OCI-LY1 (cell line): ENCODE measurements around the gene CELSR2.

ENCODE experiments used
- H2AFZ ChIP-seq: fragments of 200-600 bp; sonication (generic), shearing (Covaris generic); 2 replicates; pipeline ENCODE4 v1.6.0; 2014; ENCODE audit warnings: antibody characterized with exemption, mild to moderate bottlenecking, low read length
- H3F3A ChIP-seq: fragments of 200-600 bp; sonication (generic), shearing (Covaris generic); 2 replicates; pipeline ENCODE4 v1.6.0; 2014; ENCODE audit warnings: mild to moderate bottlenecking, antibody characterized with exemption, low read length, moderate library complexity; ENCODE audit not compliant: insufficient read depth
- H3K27ac ChIP-seq: fragments of 200-600 bp; sonication (generic); 2 replicates; pipeline ENCODE4 v1.5.1; 2014; ENCODE audit warnings: low read length, mixed run types, mild to moderate bottlenecking, low read depth; ENCODE audit not compliant: poor library complexity, severe bottlenecking
- H3K27me3 ChIP-seq: fragments of 200-600 bp; sonication (generic); 2 replicates; pipeline ENCODE4 v1.6.0; 2014; ENCODE audit warnings: antibody characterized with exemption, mild to moderate bottlenecking, low read length, moderate library complexity; ENCODE audit not compliant: insufficient read depth
- H3K36me3 ChIP-seq: fragments of 200-600 bp; sonication (generic); 2 replicates; pipeline ENCODE4 v1.6.1; 2014; ENCODE audit warnings: mild to moderate bottlenecking, antibody characterized with exemption, low read length, moderate library complexity, mixed read lengths; ENCODE audit not compliant: insufficient read depth
- H3K4me1 ChIP-seq: fragments of 200-600 bp; sonication (generic); 2 replicates; pipeline ENCODE4 v1.5.1; 2014; ENCODE audit warnings: mild to moderate bottlenecking, low read length, moderate library complexity; ENCODE audit not compliant: insufficient read depth, severe bottlenecking
- H3K4me2 ChIP-seq: fragments of 200-600 bp; sonication (generic), shearing (Covaris generic); 2 replicates; pipeline ENCODE4 v1.6.1; 2014; ENCODE audit warnings: low read length
- H3K4me3 ChIP-seq: fragments of 200-600 bp; sonication (generic); 2 replicates; pipeline ENCODE4 v1.5.1; 2014; ENCODE audit warnings: low read length, low read depth, mild to moderate bottlenecking, mixed read lengths; ENCODE audit not compliant: poor library complexity, severe bottlenecking
- H3K79me2 ChIP-seq: fragments of 200-600 bp; shearing (Covaris generic); 2 replicates; pipeline ENCODE4 v1.6.1; 2016; ENCODE audit warnings: mixed run types, low read length, mixed read lengths; ENCODE audit not compliant: insufficient read depth
- H3K9ac ChIP-seq: fragments of 200-600 bp; sonication (generic), shearing (Covaris generic); 2 replicates; pipeline ENCODE4 v1.6.1; 2014; ENCODE audit warnings: mild to moderate bottlenecking, low read length, mixed read lengths
- H3K9me2 ChIP-seq: fragments of 200-600 bp; sonication (generic), shearing (Covaris generic); 2 replicates; pipeline ENCODE4 v1.6.1; 2014; ENCODE audit warnings: low read depth, mild to moderate bottlenecking, low read length, mixed read lengths
- H3K9me3 ChIP-seq: fragments of 200-600 bp; shearing (Covaris generic); 2 replicates; pipeline ENCODE4 v1.6.1; 2014; ENCODE audit warnings: low read length, mixed read lengths
- H4K20me1 ChIP-seq: fragments of 200-600 bp; sonication (generic), shearing (Covaris generic); 2 replicates; pipeline ENCODE4 v1.6.0; 2016; ENCODE audit warnings: mild to moderate bottlenecking, low read length; ENCODE audit not compliant: insufficient read depth
- CTCF ChIP-seq: fragments of 200-600 bp; sonication (generic), shearing (Covaris generic); IDR thresholded peaks from 2 replicates; pipeline ENCODE4 v1.5.1; 2017; ENCODE audit warnings: mild to moderate bottlenecking, antibody characterized with exemption, low read length, moderate library complexity, mixed read lengths
- EZH2 ChIP-seq: fragments of 200-600 bp; sonication (generic), shearing (Covaris generic); IDR thresholded peaks from 2 replicates; pipeline ENCODE4 v1.8.0; 2017; ENCODE audit warnings: borderline replicate concordance, mixed run types, mild to moderate bottlenecking, antibody characterized with exemption, low read length, moderate library complexity, mixed read lengths

The CELSR2 gene

GRCh38 chr1:109248797-109249629, at the start of gene CELSR2:
Gene CELSR2, plus strand, starts transcription at chr1:109249539. Its CDS starts 541 bp downstream, at chr1:109250080.
- H3K79me2 ChIP-seq: no peaks in the 10 kb centered on the region
- peak within 1 kb of the TSS; percentile 57 for H3K4me3 ChIP-seq
- TF ChIP-seq CTCF: no peak
- H3K4me2 ChIP-seq: peak within 1 kb of the TSS; percentile 64
- no peaks in the 10 kb centered on the region for H3F3A ChIP-seq
- H3K9me2 ChIP-seq: no peaks in the 10 kb centered on the region
- H3K9ac ChIP-seq: peak within 1 kb of the TSS; percentile 41; the same call in 1 of the 2 replicates
- no peaks in the 10 kb centered on the region for H4K20me1 ChIP-seq
- H3K27ac ChIP-seq: no peak within 1 kb of the TSS
- H3K27me3 ChIP-seq: no peaks in the 10 kb centered on the region
- H3K9me3 ChIP-seq: no peaks in the 10 kb centered on the region
- peaks cover 22% of the 10 kb centered on the region for H3K4me1 ChIP-seq
- no peaks in the 10 kb centered on the region for H3K36me3 ChIP-seq
- no peak within 1 kb of the TSS for H2AFZ ChIP-seq

GRCh38 chr1:109199710-109200109, 49.6 kb upstream of the CELSR2 start:
- Histone ChIP-seq H3K79me2 (no peaks in the 10 kb centered on the region), H2AFZ (peak overlapping the region; percentile 2; the same call in 1 of the 2 replicates), H3K36me3 (peaks cover 10% of the 10 kb centered on the region; the same call in 1 of the 2 replicates), H3K9ac (no peak overlapping the region), H4K20me1 (no peaks in the 10 kb centered on the region), H3F3A (no peaks in the 10 kb centered on the region), H3K4me2 (peak overlapping the region; percentile 28; the same call in 1 of the 2 replicates), H3K9me2 (no peaks in the 10 kb centered on the region), H3K27ac (no peak overlapping the region), H3K4me3 (no peak overlapping the region), H3K4me1 (peaks cover 10% of the 10 kb centered on the region), H3K9me3 (no peaks in the 10 kb centered on the region), H3K27me3 (no peaks in the 10 kb centered on the region)
- TF ChIP-seq EZH2: no peak

- Histone ChIP-seq H3F3A (no peaks in the 10 kb centered on the region), H3K9ac (no peak overlapping the region), H3K4me3 (no peak overlapping the region), H3K9me3 (no peaks in the 10 kb centered on the region), H3K27me3 (no peaks in the 10 kb centered on the region), H3K79me2 (no peaks in the 10 kb centered on the region), H4K20me1 (no peaks in the 10 kb centered on the region), H3K27ac (no peak overlapping the region), H3K4me1 (peaks cover 10% of the 10 kb centered on the region), H2AFZ (no peak overlapping the region), H3K36me3 (peaks cover 10% of the 10 kb centered on the region; the same call in 1 of the 2 replicates), H3K4me2 (no peak overlapping the region), H3K9me2 (no peaks in the 10 kb centered on the region)
- TF ChIP-seq EZH2: no peak
- peak; percentile 71 for TF ChIP-seq CTCF
These were observed 48.1 kb upstream of the CELSR2 start for GRCh38 chr1:109201123-109201703.
